Mammary epithelial cell (primary cell): ENCODE results near the gene RHEB.

Experiments used
- EZH2 ChIP-seq: IDR thresholded peaks from 2 replicates; pipeline ENCODE4 v1.6.1; 2012; ENCODE audit warnings: low read length, inconsistent platforms, borderline replicate concordance
- TF ChIP-seq, protein P1 (sequence below), 2 donors: IDR thresholded peaks in 1 of 2; conservative IDR thresholded peaks in 1 of 2; 2 replicates each; pipeline ENCODE4 v1.5.1; 2011 to 2012; ENCODE audit warnings: inconsistent platforms in 2 of 2, low read length in 2 of 2, mild to moderate bottlenecking in 2 of 2, control low read depth in 1 of 2, low read depth in 1 of 2; ENCODE audit not compliant: insufficient read depth in 1 of 2; ENCODE audit errors: extremely low read depth in 1 of 2

DNA sequence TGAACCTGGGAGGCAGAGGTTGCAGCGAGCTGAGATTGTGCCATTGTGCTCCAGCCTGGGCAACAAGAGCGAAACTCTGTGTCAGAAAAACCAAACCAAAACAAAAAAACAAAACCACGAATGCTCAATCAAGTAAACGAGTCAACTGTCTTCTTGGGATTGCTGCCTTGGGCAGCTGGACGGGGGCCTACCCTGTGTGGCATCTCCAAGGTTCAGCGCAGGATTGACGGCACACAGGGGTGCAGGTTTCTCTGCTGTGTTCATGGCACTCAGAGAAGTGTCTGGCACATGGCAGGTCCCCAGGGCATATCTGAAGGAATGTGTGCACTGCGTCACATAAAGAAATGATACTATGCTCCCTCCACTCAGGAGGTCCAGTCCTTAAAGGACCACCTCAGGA is 54.5 kb downstream of the RHEB start:
- TF ChIP-seq, protein P1, sequence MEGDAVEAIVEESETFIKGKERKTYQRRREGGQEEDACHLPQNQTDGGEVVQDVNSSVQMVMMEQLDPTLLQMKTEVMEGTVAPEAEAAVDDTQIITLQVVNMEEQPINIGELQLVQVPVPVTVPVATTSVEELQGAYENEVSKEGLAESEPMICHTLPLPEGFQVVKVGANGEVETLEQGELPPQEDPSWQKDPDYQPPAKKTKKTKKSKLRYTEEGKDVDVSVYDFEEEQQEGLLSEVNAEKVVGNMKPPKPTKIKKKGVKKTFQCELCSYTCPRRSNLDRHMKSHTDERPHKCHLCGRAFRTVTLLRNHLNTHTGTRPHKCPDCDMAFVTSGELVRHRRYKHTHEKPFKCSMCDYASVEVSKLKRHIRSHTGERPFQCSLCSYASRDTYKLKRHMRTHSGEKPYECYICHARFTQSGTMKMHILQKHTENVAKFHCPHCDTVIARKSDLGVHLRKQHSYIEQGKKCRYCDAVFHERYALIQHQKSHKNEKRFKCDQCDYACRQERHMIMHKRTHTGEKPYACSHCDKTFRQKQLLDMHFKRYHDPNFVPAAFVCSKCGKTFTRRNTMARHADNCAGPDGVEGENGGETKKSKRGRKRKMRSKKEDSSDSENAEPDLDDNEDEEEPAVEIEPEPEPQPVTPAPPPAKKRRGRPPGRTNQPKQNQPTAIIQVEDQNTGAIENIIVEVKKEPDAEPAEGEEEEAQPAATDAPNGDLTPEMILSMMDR (conservative IDR thresholded peaks at IDR 0.05 in 1 of 2, IDR thresholded peaks at IDR 0.05 in 1 of 2; ENCODE audit: extremely low read depth in 1 of 2, insufficient read depth in 1 of 2, low read depth in 1 of 2, low read length in 2 of 2): no peak
- TF ChIP-seq EZH2: no peak
